NCI-H128 (cell line): Measurements from ENCODE around the gene VAV3.
"Not testable (repeated sequence)": the region's sequence is repeated elsewhere in the genome, so short reads cannot be mapped to it uniquely, and the experiment has no call there.

Experiments used
- DNase-seq: peaks from one replicate; lab custom pipeline; 2025; ENCODE audit not compliant: unreplicated experiment; lab: John Stamatoyannopoulos, UW

VAV3 gene

GRCh38 chr1:107661158-107661557, 303.8 kb downstream of the VAV3 start:
- DNase-seq, result no peak

- DNase-seq, result no peak
These were observed 305.0 kb downstream of the VAV3 start for GRCh38 chr1:107659961-107660360.

- DNase-seq, result no peak
These were observed 307.6 kb downstream of the VAV3 start for GRCh38 chr1:107657356-107657755.

GRCh38 chr1:107653765-107654164, 311.2 kb downstream of the VAV3 start:
- no peak for DNase-seq

- no peak for DNase-seq
These were observed 312.0 kb downstream of the VAV3 start for GRCh38 chr1:107653005-107653404.

- not testable (repeated sequence) for DNase-seq
These were observed 314.2 kb downstream of the VAV3 start for GRCh38 chr1:107650825-107651224.

- DNase-seq, result no peak
These were observed 316.0 kb downstream of the VAV3 start for GRCh38 chr1:107649023-107649422.

GRCh38 chr1:107648071-107648470, 316.9 kb downstream of the VAV3 start:
- no peak for DNase-seq

- DNase-seq, result no peak
These were observed 318.0 kb downstream of the VAV3 start for GRCh38 chr1:107647012-107647411.

- DNase-seq, result no peak
These were observed 321.2 kb downstream of the VAV3 start for GRCh38 chr1:107643766-107644165.

- DNase-seq, result no peak
These were observed 324.8 kb downstream of the VAV3 start for GRCh38 chr1:107640207-107640606.

GRCh38 chr1:107637101-107637500, 327.9 kb downstream of the VAV3 start:
- DNase-seq, result no peak

- no peak for DNase-seq
These were observed 331.4 kb downstream of the VAV3 start for GRCh38 chr1:107633596-107633995.

- no peak for DNase-seq
These were observed 338.7 kb downstream of the VAV3 start for GRCh38 chr1:107626073-107626796.

GRCh38 chr1:107625405-107626029, 339.5 kb downstream of the VAV3 start:
- DNase-seq, result no peak

GRCh38 chr1:107623431-107623830, 341.5 kb downstream of the VAV3 start:
- no peak for DNase-seq

GRCh38 chr1:107622966-107623365, 342.0 kb downstream of the VAV3 start:
- DNase-seq, result no peak

- no peak for DNase-seq
These were observed 342.4 kb downstream of the VAV3 start for GRCh38 chr1:107622535-107622934.

GRCh38 chr1:107620753-107621152, 344.2 kb downstream of the VAV3 start:
- DNase-seq, result no peak

GRCh38 chr1:107618539-107618938, 346.4 kb downstream of the VAV3 start:
- DNase-seq, result no peak

- no peak for DNase-seq
These were observed 347.1 kb downstream of the VAV3 start for GRCh38 chr1:107617921-107618320.

GRCh38 chr1:107617456-107617855, 347.5 kb downstream of the VAV3 start:
- DNase-seq, result no peak

- no peak for DNase-seq
These were observed 355.2 kb downstream of the VAV3 start for GRCh38 chr1:107609808-107610207.
